NB4 (cell line): Measurements from ENCODE around the gene USP48.

Experiments used
- CTCF ChIP-seq: IDR thresholded peaks from one replicate; pipeline ENCODE4 v1.5.1; 2012; ENCODE audit warnings: low read depth, low read length
- MYC ChIP-seq: IDR thresholded peaks from 2 replicates; pipeline ENCODE4 v1.6.1; 2011; ENCODE audit warnings: low read depth, low read length
- POLR2A ChIP-seq: IDR thresholded peaks from 2 replicates; pipeline ENCODE4 v1.6.1; 2011; ENCODE audit warnings: mild to moderate bottlenecking; ENCODE audit not compliant: insufficient read length; ENCODE audit errors: extremely low read depth

GRCh38 chr1:21659924-21660326 lies 123.0 kb downstream of the USP48 start:
- TF ChIP-seq CTCF = no peak
- no peak for TF ChIP-seq POLR2A
- no peak for TF ChIP-seq MYC
